ENCODE data around the gene SHANK1. TPM values are rescaled to one million over a fixed set of nuclear protein-coding genes. Genes with fewer than 3 reads are reported as not detected.
A peak's percentile ranks its signal among the peaks of the same experiment; 100 is the strongest.

Gene SHANK1
- polyA plus RNA-seq, 3 donors = not detected

DNA sequence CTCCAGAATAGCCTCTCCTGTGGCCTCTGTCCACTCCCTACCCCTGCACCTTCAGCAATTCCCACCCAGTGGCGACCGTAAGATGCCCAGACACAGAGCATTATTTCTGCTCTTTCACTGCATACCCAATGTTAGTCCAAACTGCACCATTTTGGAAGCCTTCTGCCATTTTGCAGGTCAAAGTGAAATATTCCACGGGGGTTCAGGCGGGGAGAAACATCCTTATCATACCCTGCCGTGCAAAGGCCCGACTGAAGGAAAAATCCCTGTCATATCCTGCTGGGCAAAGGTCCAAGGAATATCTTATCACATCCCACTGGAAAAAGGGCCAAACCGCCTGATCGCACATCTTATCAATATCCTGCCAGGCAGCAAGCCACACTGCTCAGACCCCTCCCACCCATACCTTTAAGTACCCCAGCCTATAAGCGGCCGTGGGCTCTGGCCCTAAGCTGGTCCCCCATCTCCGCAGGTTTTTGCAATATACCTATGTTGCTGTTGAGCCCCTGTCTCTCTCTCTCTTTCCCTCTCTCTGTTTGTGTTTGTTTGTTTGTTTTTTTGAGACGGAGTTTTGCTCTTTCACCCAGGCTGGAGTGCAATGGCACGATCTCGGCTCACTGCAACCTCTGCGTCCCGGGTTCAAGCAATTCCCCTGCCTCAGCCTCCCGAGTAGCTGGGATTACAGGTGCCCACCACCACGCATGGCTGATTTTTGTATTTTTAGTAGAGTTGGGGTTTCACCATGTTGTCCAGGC, 21.8 kb upstream of the SHANK1 start:
- no peak overlapping the region for H2AFZ ChIP-seq (ENCODE audit: insufficient read depth, low read depth, low read length, poor library complexity, severe bottlenecking)
- H4K20me1 ChIP-seq (ENCODE audit: insufficient read depth, low read length) = no peaks in the 10 kb centered on the region
- H3K36me3 ChIP-seq (replicated peaks in 1 of 2; ENCODE audit: control insufficient read depth in 1 of 2, insufficient read depth in 2 of 2, low read length in 2 of 2) = no peaks in the 10 kb centered on the region
- H3K9me3 Mint-ChIP-seq = peaks cover 0 to 2% (median 0%) of the 10 kb centered on the region in 7 donors
- peaks cover 0 to 5% of the 10 kb centered on the region in 2 donors for H3K27me3 ChIP-seq (ENCODE audit: control insufficient read depth in 2 of 2, insufficient read depth in 2 of 2, low read length in 2 of 2)
- no peaks in the 10 kb centered on the region for H3K79me2 ChIP-seq (ENCODE audit: insufficient read depth, low read length)
- H3K36me3 Mint-ChIP-seq = no peaks in the 10 kb centered on the region
- H3K27ac Mint-ChIP-seq = peak overlapping the region in 1 of 7 donors; percentile 75
- no peaks in the 10 kb centered on the region for H3K9me3 ChIP-seq (replicated peaks in 1 of 2; ENCODE audit: control insufficient read depth in 1 of 2, insufficient read depth in 1 of 2, low read length in 2 of 2)
- 67% methylated on average over 12 of the region's 18 CpGs for WGBS (ENCODE audit: insufficient coverage)
- H3K27ac ChIP-seq (ENCODE audit: low read depth in 1 of 2, low read length in 2 of 2) = no peak overlapping the region
- H3K9ac ChIP-seq (ENCODE audit: insufficient read depth, low read length, poor library complexity, severe bottlenecking) = no peak overlapping the region
- intact Hi-C loops (cut with micrococcal nuclease) = no loop called here
- H3K4me1 ChIP-seq (ENCODE audit: control insufficient read depth in 1 of 2, insufficient read depth in 2 of 2, low read length in 2 of 2) = no peaks in the 10 kb centered on the region
- no peak overlapping the region for H3K4me2 ChIP-seq (replicated peaks; ENCODE audit: extremely low read depth, low read length, poor library complexity, severe bottlenecking)
- DNase-seq = no peak
- no peak overlapping the region for H3K4me3 Mint-ChIP-seq
- H3K27me3 Mint-ChIP-seq (ENCODE audit: low read depth in 3 of 3) = peaks cover 9 to 35% (median 16%) of the 10 kb centered on the region in 3 donors
- H3K4me1 Mint-ChIP-seq = peaks cover 2% of the 10 kb centered on the region
- TF ChIP-seq CTCF (IDR thresholded peaks at IDR 0.05) = no peak
- H3K4me3 ChIP-seq (replicated peaks in 1 of 3; ENCODE audit: low read depth in 2 of 3, low read length in 3 of 3) = no peak overlapping the region

DNA sequence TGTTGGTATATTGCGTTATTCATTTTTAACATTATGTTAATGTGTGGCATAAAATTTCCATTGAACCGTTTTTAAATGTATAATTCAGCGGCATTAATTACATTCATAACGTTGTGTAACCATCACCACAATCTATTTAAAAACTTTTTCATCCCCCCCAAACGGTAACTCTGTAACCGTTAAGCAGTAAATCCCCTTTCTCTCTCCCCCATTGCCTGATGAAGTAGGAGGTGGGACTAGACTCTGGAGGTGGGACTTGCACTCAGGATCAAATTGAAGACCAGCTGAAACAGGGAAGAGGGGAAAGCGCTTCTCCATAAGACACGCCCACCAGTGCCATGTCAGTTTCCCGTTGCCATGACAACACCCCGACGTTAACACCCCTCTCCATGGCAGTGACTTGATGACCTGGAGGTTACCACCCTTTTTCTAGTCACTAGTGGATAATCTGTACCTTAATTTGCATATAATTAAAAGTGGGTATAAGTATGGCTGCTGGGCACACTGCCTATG, 20.4 kb upstream of the SHANK1 start:
- no CpG with 5 or more reads among the region's 11 CpGs for WGBS (ENCODE audit: insufficient coverage)
- Histone ChIP-seq H3K27me3 (ENCODE audit: control insufficient read depth in 2 of 2, insufficient read depth in 2 of 2, low read length in 2 of 2) (peaks cover 0 to 5% of the 10 kb centered on the region in 2 donors), H3K79me2 (ENCODE audit: insufficient read depth, low read length) (no peaks in the 10 kb centered on the region), H3K27ac (ENCODE audit: low read depth in 1 of 2, low read length in 2 of 2) (no peak overlapping the region), H2AFZ (ENCODE audit: insufficient read depth, low read depth, low read length, poor library complexity, severe bottlenecking) (no peak overlapping the region), H3K4me3 (replicated peaks in 1 of 3; ENCODE audit: low read depth in 2 of 3, low read length in 3 of 3) (no peak overlapping the region), H3K36me3 (replicated peaks in 1 of 2; ENCODE audit: control insufficient read depth in 1 of 2, insufficient read depth in 2 of 2, low read length in 2 of 2) (no peaks in the 10 kb centered on the region), H3K4me2 (replicated peaks; ENCODE audit: extremely low read depth, low read length, poor library complexity, severe bottlenecking) (no peak overlapping the region), H3K9me3 (replicated peaks in 1 of 2; ENCODE audit: control insufficient read depth in 1 of 2, insufficient read depth in 1 of 2, low read length in 2 of 2) (no peaks in the 10 kb centered on the region), H4K20me1 (ENCODE audit: insufficient read depth, low read length) (no peaks in the 10 kb centered on the region), H3K9ac (ENCODE audit: insufficient read depth, low read length, poor library complexity, severe bottlenecking) (no peak overlapping the region), H3K4me1 (ENCODE audit: control insufficient read depth in 1 of 2, insufficient read depth in 2 of 2, low read length in 2 of 2) (no peaks in the 10 kb centered on the region)
- H3K4me3 Mint-ChIP-seq = no peak overlapping the region
- intact Hi-C loops (cut with micrococcal nuclease) = no loop called here
- peaks cover 14 to 44% (median 21%) of the 10 kb centered on the region in 3 donors for H3K27me3 Mint-ChIP-seq (ENCODE audit: low read depth in 3 of 3)
- no peak for TF ChIP-seq CTCF (IDR thresholded peaks at IDR 0.05)
- H3K36me3 Mint-ChIP-seq = no peaks in the 10 kb centered on the region
- DNase-seq = no peak
- no peak overlapping the region for H3K27ac Mint-ChIP-seq
- peaks cover 2% of the 10 kb centered on the region for H3K4me1 Mint-ChIP-seq
- H3K9me3 Mint-ChIP-seq = peaks cover 0 to 2% (median 0%) of the 10 kb centered on the region in 7 donors
